GM12878 (cell line): ENCODE data around the gene ASTN1.

Experiments used
- BCL11A ChIP-seq: IDR thresholded peaks from 2 replicates; pipeline ENCODE4 v1.6.1; 2011; ENCODE audit warnings: low read depth, low read length
- BHLHE40 ChIP-seq, 2 experiments: fragments of 450-650 bp in 1 of 2; IDR thresholded peaks; 2 replicates each; pipeline ENCODE4 v1.6.1; 2011 to 2017; ENCODE audit warnings: low read depth in 2 of 2, borderline replicate concordance in 1 of 2, improper control_type of control experiment in 1 of 2, low read length in 1 of 2, mild to moderate bottlenecking in 1 of 2
- CHD1 ChIP-seq: IDR thresholded peaks from 2 replicates; pipeline ENCODE4 v1.6.1; 2012; ENCODE audit warnings: low read depth, low read length, improper control_type of control experiment
- JUND ChIP-seq: IDR thresholded peaks from 2 replicates; pipeline ENCODE4 v1.6.1; 2012; ENCODE audit warnings: low read depth, mild to moderate bottlenecking, low read length, improper control_type of control experiment, moderate library complexity
- POLR2A ChIP-seq: IDR thresholded peaks from 2 replicates; pipeline ENCODE4 v1.6.1; 2011; ENCODE audit warnings: low read depth, mild to moderate bottlenecking, low read length
- POU2F2 ChIP-seq: IDR thresholded peaks from 3 replicates; pipeline ENCODE4 v1.6.1; 2011; ENCODE audit warnings: low read depth, mild to moderate bottlenecking, low read length, borderline replicate concordance
- ZNF384 ChIP-seq: IDR thresholded peaks from 2 replicates; pipeline ENCODE4 v1.6.1; 2012; ENCODE audit warnings: low read depth, mild to moderate bottlenecking, low read length, improper control_type of control experiment, borderline replicate concordance
- TF ChIP-seq, protein P1 (sequence below): IDR thresholded peaks from 2 replicates; pipeline ENCODE4 v1.6.1; 2012; ENCODE audit warnings: low read length, inconsistent platforms
- TF ChIP-seq, protein P2 (sequence below): IDR thresholded peaks from 2 replicates; pipeline ENCODE4 v1.6.1; 2011; ENCODE audit warnings: mild to moderate bottlenecking, low read depth, low read length, moderate library complexity; ENCODE audit not compliant: insufficient replicate concordance
- TF ChIP-seq, protein P3 (sequence below), 3 experiments: IDR thresholded peaks in 2 of 3; conservative IDR thresholded peaks in 1 of 3; 2 replicates each; pipeline ENCODE4 v1.5.1; 2011; ENCODE audit warnings: low read depth in 3 of 3, low read length in 3 of 3, mild to moderate bottlenecking in 3 of 3, control low read depth in 2 of 3, moderate library complexity in 2 of 3, inconsistent platforms in 1 of 3, mixed read lengths in 1 of 3; ENCODE audit not compliant: control insufficient read depth in 2 of 3, insufficient read depth in 1 of 3; ENCODE audit errors: extremely low read depth in 1 of 3

DNA sequence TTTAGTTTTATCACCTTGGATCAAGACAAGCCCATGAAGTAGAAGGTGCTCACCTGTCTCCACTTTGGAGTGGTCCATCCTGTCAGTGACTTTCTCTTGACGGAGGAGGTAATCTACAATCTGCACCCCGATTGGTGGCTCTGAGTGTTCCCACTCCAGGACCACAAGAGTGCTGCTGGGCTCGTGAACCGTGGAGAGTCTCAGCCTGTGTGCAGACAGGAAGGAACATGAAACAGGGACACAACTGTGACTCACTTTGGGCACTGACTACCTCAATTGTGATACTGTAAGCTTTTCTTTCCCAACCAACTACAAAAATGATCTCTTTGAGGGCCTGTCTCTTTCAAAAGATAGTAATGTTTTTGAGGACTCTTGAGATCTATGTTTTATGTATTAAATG lies 280.2 kb downstream of the ASTN1 start:
- TF ChIP-seq JUND (no peak), POU2F2 (no peak), POLR2A (no peak), BCL11A (no peak), ZNF384 (no peak), BHLHE40 (IDR thresholded peaks at IDR 0.05; ENCODE audit: borderline replicate concordance in 1 of 2, low read depth in 2 of 2, low read length in 1 of 2) (no peak), CHD1 (no peak)
- TF ChIP-seq, protein P1, sequence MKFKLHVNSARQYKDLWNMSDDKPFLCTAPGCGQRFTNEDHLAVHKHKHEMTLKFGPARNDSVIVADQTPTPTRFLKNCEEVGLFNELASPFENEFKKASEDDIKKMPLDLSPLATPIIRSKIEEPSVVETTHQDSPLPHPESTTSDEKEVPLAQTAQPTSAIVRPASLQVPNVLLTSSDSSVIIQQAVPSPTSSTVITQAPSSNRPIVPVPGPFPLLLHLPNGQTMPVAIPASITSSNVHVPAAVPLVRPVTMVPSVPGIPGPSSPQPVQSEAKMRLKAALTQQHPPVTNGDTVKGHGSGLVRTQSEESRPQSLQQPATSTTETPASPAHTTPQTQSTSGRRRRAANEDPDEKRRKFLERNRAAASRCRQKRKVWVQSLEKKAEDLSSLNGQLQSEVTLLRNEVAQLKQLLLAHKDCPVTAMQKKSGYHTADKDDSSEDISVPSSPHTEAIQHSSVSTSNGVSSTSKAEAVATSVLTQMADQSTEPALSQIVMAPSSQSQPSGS: no peak
- TF ChIP-seq, protein P2, sequence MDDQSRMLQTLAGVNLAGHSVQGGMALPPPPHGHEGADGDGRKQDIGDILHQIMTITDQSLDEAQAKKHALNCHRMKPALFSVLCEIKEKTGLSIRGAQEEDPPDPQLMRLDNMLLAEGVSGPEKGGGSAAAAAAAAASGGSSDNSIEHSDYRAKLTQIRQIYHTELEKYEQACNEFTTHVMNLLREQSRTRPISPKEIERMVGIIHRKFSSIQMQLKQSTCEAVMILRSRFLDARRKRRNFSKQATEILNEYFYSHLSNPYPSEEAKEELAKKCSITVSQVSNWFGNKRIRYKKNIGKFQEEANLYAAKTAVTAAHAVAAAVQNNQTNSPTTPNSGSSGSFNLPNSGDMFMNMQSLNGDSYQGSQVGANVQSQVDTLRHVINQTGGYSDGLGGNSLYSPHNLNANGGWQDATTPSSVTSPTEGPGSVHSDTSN: no peak
- TF ChIP-seq, protein P3, sequence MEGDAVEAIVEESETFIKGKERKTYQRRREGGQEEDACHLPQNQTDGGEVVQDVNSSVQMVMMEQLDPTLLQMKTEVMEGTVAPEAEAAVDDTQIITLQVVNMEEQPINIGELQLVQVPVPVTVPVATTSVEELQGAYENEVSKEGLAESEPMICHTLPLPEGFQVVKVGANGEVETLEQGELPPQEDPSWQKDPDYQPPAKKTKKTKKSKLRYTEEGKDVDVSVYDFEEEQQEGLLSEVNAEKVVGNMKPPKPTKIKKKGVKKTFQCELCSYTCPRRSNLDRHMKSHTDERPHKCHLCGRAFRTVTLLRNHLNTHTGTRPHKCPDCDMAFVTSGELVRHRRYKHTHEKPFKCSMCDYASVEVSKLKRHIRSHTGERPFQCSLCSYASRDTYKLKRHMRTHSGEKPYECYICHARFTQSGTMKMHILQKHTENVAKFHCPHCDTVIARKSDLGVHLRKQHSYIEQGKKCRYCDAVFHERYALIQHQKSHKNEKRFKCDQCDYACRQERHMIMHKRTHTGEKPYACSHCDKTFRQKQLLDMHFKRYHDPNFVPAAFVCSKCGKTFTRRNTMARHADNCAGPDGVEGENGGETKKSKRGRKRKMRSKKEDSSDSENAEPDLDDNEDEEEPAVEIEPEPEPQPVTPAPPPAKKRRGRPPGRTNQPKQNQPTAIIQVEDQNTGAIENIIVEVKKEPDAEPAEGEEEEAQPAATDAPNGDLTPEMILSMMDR (IDR thresholded peaks at IDR 0.05 in 2 of 3, conservative IDR thresholded peaks at IDR 0.05 in 1 of 3; ENCODE audit: control insufficient read depth in 2 of 3, extremely low read depth in 1 of 3, insufficient read depth in 1 of 3, low read depth in 3 of 3, low read length in 3 of 3): no peak
